Measurements from ENCODE around the gene ACR. TPM values are rescaled to one million over a fixed set of nuclear protein-coding genes. Genes with fewer than 3 reads are reported as not detected.

The ACR gene
- total RNA-seq, 1 experiment from 2014 or later = 0.21 TPM

DNA sequence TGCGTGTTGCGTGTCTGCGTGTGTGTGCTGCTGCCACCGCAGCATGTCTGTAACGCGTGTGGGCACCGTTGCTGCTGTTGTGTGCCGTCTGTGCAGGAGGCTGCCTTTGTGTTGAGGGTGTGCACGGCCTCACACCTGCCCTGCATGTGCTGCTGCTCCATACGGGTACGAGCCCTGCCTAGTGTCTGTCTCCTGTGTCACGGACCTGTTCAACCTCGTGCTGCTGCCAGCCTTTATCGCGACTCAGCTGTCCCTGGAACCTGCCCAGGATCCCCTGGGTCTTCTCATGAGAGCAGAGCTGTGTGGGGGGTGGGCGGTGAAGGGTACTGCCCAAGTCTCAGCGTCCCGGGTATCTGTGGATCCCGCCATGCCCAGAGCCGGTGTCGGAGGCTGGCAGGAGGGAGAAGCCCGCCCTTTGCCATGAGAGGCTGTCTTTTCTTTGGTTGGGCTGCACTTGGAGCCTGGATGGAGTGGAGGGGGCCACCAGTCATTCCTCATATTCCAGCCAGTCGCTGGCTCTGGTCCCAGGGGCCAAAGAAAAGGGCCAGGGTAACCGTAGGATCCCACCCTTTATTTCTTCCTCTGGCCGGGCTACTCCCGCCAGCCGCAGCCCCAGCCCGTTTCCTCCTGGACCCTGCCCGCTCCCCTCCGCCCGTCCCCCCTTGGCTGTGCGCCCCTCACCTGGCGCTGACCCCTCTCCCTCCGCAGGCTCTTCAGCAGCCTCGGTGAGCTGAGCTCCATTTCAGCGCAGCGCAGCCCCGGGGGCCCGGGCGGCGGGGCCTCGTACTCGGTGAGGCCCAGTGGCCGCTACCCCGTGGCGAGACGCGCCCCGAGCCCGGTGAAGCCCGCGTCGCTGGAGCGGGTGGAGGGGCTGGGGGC, 7.8 kb upstream of the ACR start:
- CTCF ChIA-PET = no interaction called here
- no TSS peak for BruUV-seq (replicated peaks)
- ATAC-seq = no peak

DNA sequence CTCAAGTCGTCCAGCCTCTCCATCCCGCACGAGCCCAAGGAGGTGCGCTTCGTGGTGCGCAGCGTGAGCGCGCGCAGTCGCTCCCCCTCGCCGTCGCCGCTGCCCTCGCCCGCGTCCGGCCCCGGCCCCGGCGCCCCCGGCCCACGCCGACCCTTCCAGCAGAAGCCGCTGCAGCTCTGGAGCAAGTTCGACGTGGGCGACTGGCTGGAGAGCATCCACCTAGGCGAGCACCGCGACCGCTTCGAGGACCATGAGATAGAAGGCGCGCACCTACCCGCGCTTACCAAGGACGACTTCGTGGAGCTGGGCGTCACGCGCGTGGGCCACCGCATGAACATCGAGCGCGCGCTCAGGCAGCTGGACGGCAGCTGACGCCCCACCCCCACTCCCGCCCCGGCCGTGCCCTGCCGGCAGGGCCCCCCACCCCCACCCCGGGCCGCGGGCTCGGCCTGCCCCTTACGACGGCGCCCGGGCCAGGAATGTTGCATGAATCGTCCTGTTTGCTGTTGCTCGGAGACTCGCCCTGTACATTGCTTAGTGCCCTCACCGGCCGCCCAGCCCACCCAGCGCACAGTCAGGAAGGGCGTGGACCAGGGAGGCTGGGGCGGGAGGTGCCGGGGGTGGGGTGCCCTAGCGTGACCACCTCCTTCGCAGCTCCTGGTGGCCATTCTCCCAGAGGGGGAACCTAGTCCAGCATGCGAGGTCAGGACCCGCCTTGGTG, 6.9 kb upstream of the ACR start:
- H3K27ac ChIP-seq (ENCODE audit: low read length) = no peak overlapping the region
- no TSS peak for BruUV-seq (replicated peaks)
- H3K4me1 ChIP-seq (ENCODE audit: control insufficient read depth, insufficient read depth, low read length) = no peaks in the 10 kb centered on the region
- no peak overlapping the region for H3K4me3 ChIP-seq (ENCODE audit: low read depth in 2 of 2, low read length in 2 of 2)
- in situ Hi-C loops (cut with HindIII; ENCODE audit: low pct_unique_long_range_greater_than_20kb, low sequenced_read_pairs) (no loop called here), intact Hi-C loops (cut with micrococcal nuclease; ENCODE audit: unreplicated experiment) (no loop called here)
- no peaks in the 10 kb centered on the region for H3K36me3 ChIP-seq (ENCODE audit: control insufficient read depth, insufficient read depth, low read length)
- ATAC-seq (no peak), DNase-seq (ENCODE audit: low read depth, low spot score) (no peak)
- no peaks in the 10 kb centered on the region for H3K9me3 ChIP-seq (ENCODE audit: control insufficient read depth, insufficient read depth, low read depth, low read length)
- ChIA-PET POLR2A (no interaction called here), CTCF (no interaction called here)
- TF ChIP-seq SIN3A (IDR thresholded peaks at IDR 0.05; ENCODE audit: borderline replicate concordance, insufficient read depth, low read depth, low read length) = no peak
- no peak for TF ChIP-seq REST (IDR thresholded peaks at IDR 0.05; ENCODE audit: insufficient read depth in 1 of 2, low read depth in 2 of 2, low read length in 1 of 2)
- TF ChIP-seq, protein P1, sequence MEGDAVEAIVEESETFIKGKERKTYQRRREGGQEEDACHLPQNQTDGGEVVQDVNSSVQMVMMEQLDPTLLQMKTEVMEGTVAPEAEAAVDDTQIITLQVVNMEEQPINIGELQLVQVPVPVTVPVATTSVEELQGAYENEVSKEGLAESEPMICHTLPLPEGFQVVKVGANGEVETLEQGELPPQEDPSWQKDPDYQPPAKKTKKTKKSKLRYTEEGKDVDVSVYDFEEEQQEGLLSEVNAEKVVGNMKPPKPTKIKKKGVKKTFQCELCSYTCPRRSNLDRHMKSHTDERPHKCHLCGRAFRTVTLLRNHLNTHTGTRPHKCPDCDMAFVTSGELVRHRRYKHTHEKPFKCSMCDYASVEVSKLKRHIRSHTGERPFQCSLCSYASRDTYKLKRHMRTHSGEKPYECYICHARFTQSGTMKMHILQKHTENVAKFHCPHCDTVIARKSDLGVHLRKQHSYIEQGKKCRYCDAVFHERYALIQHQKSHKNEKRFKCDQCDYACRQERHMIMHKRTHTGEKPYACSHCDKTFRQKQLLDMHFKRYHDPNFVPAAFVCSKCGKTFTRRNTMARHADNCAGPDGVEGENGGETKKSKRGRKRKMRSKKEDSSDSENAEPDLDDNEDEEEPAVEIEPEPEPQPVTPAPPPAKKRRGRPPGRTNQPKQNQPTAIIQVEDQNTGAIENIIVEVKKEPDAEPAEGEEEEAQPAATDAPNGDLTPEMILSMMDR (IDR thresholded peaks at IDR 0.05) = no peak
- no peak for TF ChIP-seq TCF7L2 (IDR thresholded peaks at IDR 0.05; ENCODE audit: low read depth, low read length)
- TF ChIP-seq POLR2AphosphoS5 (IDR thresholded peaks at IDR 0.05; ENCODE audit: low read depth, low read length) = no peak
- H3K27me3 ChIP-seq (ENCODE audit: control insufficient read depth, insufficient read depth, low read length) = no peaks in the 10 kb centered on the region

More for the DNA sequence above, 7.8 kb upstream of the ACR start:
- intact Hi-C loops (cut with micrococcal nuclease; ENCODE audit: unreplicated experiment) (no loop called here), in situ Hi-C loops (cut with HindIII; ENCODE audit: low pct_unique_long_range_greater_than_20kb, low sequenced_read_pairs) (no loop called here)
- Histone ChIP-seq H3K4me3 (ENCODE audit: low read depth in 2 of 2, low read length in 2 of 2) (no peak overlapping the region), H3K27me3 (ENCODE audit: control insufficient read depth, insufficient read depth, low read length) (no peaks in the 10 kb centered on the region), H3K27ac (ENCODE audit: low read length) (no peak overlapping the region), H3K36me3 (ENCODE audit: control insufficient read depth, insufficient read depth, low read length) (no peaks in the 10 kb centered on the region), H3K9me3 (ENCODE audit: control insufficient read depth, insufficient read depth, low read depth, low read length) (no peaks in the 10 kb centered on the region), H3K4me1 (ENCODE audit: control insufficient read depth, insufficient read depth, low read length) (no peaks in the 10 kb centered on the region)
- no peak for DNase-seq (ENCODE audit: low read depth, low spot score)
- POLR2A ChIA-PET = no interaction called here
- TF ChIP-seq, protein P1 (IDR thresholded peaks at IDR 0.05) = no peak
- no peak for TF ChIP-seq REST (IDR thresholded peaks at IDR 0.05; ENCODE audit: insufficient read depth in 1 of 2, low read depth in 2 of 2, low read length in 1 of 2)
- no peak for TF ChIP-seq POLR2AphosphoS5 (IDR thresholded peaks at IDR 0.05; ENCODE audit: low read depth, low read length)
- TF ChIP-seq TCF7L2 (IDR thresholded peaks at IDR 0.05; ENCODE audit: low read depth, low read length) = no peak

Data from Panc1 (cell line).